GM12892 (cell line): ENCODE measurements around the gene EDEM1.

Source experiments
- POLR2A ChIP-seq: IDR thresholded peaks from 2 replicates; pipeline ENCODE4 v1.6.1; 2011; ENCODE audit warnings: low read depth, low read length, control low read depth
- TAF1 ChIP-seq: IDR thresholded peaks from 2 replicates; pipeline ENCODE4 v1.6.1; 2011; ENCODE audit warnings: low read depth, mild to moderate bottlenecking, control low read depth, low read length, borderline replicate concordance

DNA sequence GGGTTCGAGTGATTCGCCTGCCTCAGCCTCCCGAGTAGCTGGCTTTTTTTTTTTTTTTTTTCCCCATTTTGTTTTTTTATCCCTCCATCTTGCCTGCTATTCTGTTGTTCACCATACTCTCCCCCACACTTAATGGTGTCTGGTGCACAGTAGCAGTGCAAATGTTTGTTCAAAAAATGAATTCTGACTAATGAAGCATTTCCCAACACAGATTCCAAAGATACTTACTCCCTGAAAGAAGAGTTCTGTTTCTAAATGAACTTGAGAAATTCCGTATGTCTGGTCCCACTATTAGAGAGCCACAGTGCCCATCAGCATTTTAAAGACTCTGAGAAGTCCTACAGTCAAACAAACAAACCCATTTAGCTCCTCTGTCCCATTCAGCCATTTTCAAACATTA, 9.5 kb downstream of the EDEM1 start:
- TF ChIP-seq POLR2A, result no peak
- TF ChIP-seq TAF1, result no peak
